H1 (cell line): ENCODE data around the gene TNS3. TPM values are rescaled to one million over a fixed set of nuclear protein-coding genes. Genes with fewer than 3 reads are reported as not detected.

Experiments used
- ATF3 ChIP-seq: IDR thresholded peaks from 2 replicates; pipeline ENCODE4 v1.6.1; 2011; ENCODE audit warnings: low read depth, mild to moderate bottlenecking, low read length; ENCODE audit not compliant: insufficient read depth
- CREB1 ChIP-seq: IDR thresholded peaks from 2 replicates; pipeline ENCODE4 v1.6.1; 2012; ENCODE audit warnings: inconsistent platforms
- EZH2 ChIP-seq: fragments of 200-600 bp; sonication (generic); IDR thresholded peaks from 2 replicates; pipeline ENCODE4 v1.7.1; 2012; ENCODE audit warnings: low read depth, mild to moderate bottlenecking, moderate library complexity, low read length, inconsistent platforms; ENCODE audit not compliant: severe bottlenecking
- KDM4A ChIP-seq: IDR thresholded peaks from one replicate; pipeline ENCODE4 v1.7.1; 2012; ENCODE audit warnings: low read depth, mild to moderate bottlenecking, moderate library complexity, low read length, inconsistent platforms; ENCODE audit not compliant: severe bottlenecking
- NANOG ChIP-seq: IDR thresholded peaks from 2 replicates; pipeline ENCODE4 v1.6.1; 2011; ENCODE audit warnings: low read length, low read depth, mild to moderate bottlenecking, inconsistent platforms; ENCODE audit not compliant: insufficient read depth, poor library complexity, severe bottlenecking
- RAD21 ChIP-seq, 2 experiments: IDR thresholded peaks in 1 of 2; conservative IDR thresholded peaks in 1 of 2; 2 replicates each; pipeline ENCODE4 v1.6.1; 2011; ENCODE audit warnings: low read depth in 2 of 2, low read length in 2 of 2, improper control_type of control experiment in 1 of 2, inconsistent platforms in 1 of 2, mild to moderate bottlenecking in 1 of 2, moderate library complexity in 1 of 2
- SP4 ChIP-seq: IDR thresholded peaks from 2 replicates; pipeline ENCODE4 v1.6.1; 2012; ENCODE audit warnings: low read length, inconsistent platforms
- USF2 ChIP-seq: IDR thresholded peaks from 2 replicates; pipeline ENCODE4 v1.6.1; 2011; ENCODE audit warnings: low read length, improper control_type of control experiment
- polyA plus RNA-seq, 7 experiments: library from polyadenylated mRNA; depleted of rRNA in 3 of 7; stranded (reverse) in 5 of 7; unstranded in 2 of 7; fragments of >200 nt in 5 of 7; fragments of 200-250 nt in 2 of 7; gene quantifications; 1 replicate in 5 of 7; 2 replicates in 1 of 7; 4 replicates in 1 of 7; pipeline versions ENCODE4 v1.2.1 to v1.2.3, GENCODE V29; 2011 to 2013; ENCODE audit warnings: missing spikeins in 2 of 7, mixed read lengths in 2 of 7
- total RNA-seq: library from RNA; stranded (reverse); fragmentation: NEBNext Ultra II Directional; extraction: Animal tissue kit (Norgen Biotek cat#: 25700); gene quantifications from 2 replicates; pipeline ENCODE4 v1.2.1, GENCODE V29; 2021

TNS3 gene
- total and polyA plus RNA-seq, 2 of the 8 experiments (the other 6 are each of a cell fraction or from before 2014, with no cell fraction given) = 11.9 to 24.2 TPM

DNA sequence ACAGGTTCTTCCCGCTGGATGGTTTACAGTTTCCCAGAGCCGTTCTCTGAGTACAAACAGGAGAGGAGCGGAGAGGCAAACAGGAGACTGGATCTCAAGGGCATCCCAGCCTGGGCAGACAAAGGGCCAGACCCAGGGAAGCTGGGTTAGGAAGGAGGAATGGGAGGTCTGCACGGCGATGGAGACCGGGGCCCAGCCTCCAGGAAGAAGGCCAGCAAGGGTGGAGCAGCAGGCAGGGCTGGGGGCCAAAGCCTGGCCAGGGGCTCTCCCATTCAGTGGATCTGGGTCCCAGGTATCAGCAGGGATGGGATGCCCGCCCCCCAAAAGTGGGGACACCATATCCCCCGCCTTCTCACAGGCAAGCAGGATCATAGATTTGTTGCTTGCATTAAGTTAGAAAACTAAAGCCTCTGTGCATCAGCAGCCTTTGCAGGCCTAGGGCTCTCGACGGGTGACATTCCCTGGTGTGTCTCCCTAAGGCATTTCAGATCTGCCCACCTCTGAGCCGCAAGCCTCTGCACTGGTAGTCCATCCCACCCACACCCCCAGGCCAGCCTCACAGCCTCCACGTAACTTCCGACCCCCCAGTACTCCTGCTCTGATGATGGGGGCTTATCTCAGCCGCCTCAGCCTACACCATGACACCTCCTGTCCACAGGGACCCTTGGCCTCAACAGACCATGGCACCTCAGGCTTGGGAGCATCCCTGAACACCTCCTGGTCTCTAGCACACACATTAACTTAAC lies 59.9 kb downstream of the TNS3 start (continued):
- TF ChIP-seq EZH2 (no peak), SP4 (no peak), RAD21 (IDR thresholded peaks at IDR 0.05 in 1 of 2, conservative IDR thresholded peaks at IDR 0.05 in 1 of 2; ENCODE audit: low read depth in 2 of 2, low read length in 2 of 2) (no peak), NANOG (no peak), ATF3 (no peak), USF2 (no peak), KDM4A (no peak), CREB1 (no peak)
- TF ChIP-seq, all 59 proteins: peak for 0
